C4-2B (cell line): Measurements from ENCODE around the gene OR2D2.

ENCODE experiments used
- CTCF ChIP-seq: fragments of 450-650 bp; conservative IDR thresholded peaks from 2 replicates; pipeline ENCODE4 v1.5.1; 2017; ENCODE audit warnings: mild to moderate bottlenecking
- ZFX ChIP-seq: fragments of 450-650 bp; IDR thresholded peaks from 2 replicates; pipeline ENCODE4 v1.6.1; 2017

DNA sequence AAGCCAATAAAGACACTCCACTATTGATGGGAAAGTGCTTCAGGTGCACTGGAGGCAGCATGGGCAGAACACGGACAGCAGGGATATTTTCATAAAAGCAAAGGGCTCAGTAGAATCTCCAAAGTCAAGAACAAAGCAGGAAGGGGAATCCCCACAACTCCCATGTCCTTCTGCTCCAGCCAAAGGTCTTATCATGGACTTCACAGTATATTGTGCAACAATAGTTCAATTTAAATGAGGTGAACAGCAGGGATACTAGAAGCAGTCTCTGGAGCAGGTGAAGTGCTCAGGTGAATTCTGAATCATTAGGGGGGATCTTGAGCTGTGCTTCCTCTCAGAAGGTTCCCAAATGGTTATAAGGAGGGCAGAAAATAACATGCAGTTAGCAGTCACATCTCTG lies 6.6 kb upstream of the OR2D2 start:
- TF ChIP-seq CTCF, result no peak
- TF ChIP-seq ZFX, result no peak
